Peyer's patch (tissue), 4 donors: ENCODE results near the gene NKX6-1. TPM values are rescaled to one million over a fixed set of nuclear protein-coding genes. Genes with fewer than 3 reads are reported as not detected.

Experiments used
- DNase-seq, 3 donors: peaks; one replicate each; pipeline ENCODE4 v3.0.0-alpha.2; 2017 to 2019
- H3K27ac ChIP-seq, 4 donors: fragments of 200-600 bp; sonication (generic); one replicate each; pipeline ENCODE4 v1.5.1; 2016 to 2019
- H3K27me3 ChIP-seq, 2 donors: fragments of 200-600 bp; sonication (generic); one replicate each; pipeline ENCODE4 v1.5.1; 2019
- H3K36me3 ChIP-seq, 3 donors: fragments of 200-600 bp; sonication (generic); one replicate each; pipeline ENCODE4 v1.5.1; 2016 to 2019
- H3K4me1 ChIP-seq, 4 donors: fragments of 200-600 bp; sonication (generic); one replicate each; pipeline ENCODE4 v1.5.1; 2016 to 2019
- H3K4me3 ChIP-seq, 4 donors: fragments of 200-600 bp; sonication (generic); 1 replicate in 3 of 4; 2 replicates in 1 of 4; pipeline ENCODE4 v1.5.1; 2016 to 2019; ENCODE audit warnings: mild to moderate bottlenecking in 1 of 4
- H3K9me3 ChIP-seq, 4 donors: fragments of 200-600 bp; sonication (generic); one replicate each; pipeline ENCODE4 v1.5.1; 2016 to 2019; ENCODE audit warnings: mild to moderate bottlenecking in 1 of 4
- POLR2A ChIP-seq, 2 donors: fragments of 450-650 bp; IDR thresholded peaks; one replicate each; pipeline ENCODE4 v1.5.1; 2017; ENCODE audit warnings: antibody characterized with exemption in 2 of 2, mild to moderate bottlenecking in 2 of 2, moderate library complexity in 2 of 2
- total RNA-seq, 4 donors: library from RNA; depleted of rRNA; stranded (reverse); fragments of >200 nt; gene quantifications; one replicate each; pipeline ENCODE4 v1.1.0, GENCODE V29; 2016
- TF ChIP-seq, protein P1 (sequence below), 6 experiments: fragments of 450-650 bp in 4 of 6; fragments of 200-600 bp in 2 of 6; sonication (generic) in 1 of 6; IDR thresholded peaks; one replicate each; pipeline ENCODE4 v1.5.1; 2017 to 2019; ENCODE audit warnings: antibody characterized with exemption in 6 of 6, mild to moderate bottlenecking in 3 of 6, moderate library complexity in 1 of 6

NKX6-1 gene
- total RNA-seq, 4 donors from 2014 or later = not detected

DNA sequence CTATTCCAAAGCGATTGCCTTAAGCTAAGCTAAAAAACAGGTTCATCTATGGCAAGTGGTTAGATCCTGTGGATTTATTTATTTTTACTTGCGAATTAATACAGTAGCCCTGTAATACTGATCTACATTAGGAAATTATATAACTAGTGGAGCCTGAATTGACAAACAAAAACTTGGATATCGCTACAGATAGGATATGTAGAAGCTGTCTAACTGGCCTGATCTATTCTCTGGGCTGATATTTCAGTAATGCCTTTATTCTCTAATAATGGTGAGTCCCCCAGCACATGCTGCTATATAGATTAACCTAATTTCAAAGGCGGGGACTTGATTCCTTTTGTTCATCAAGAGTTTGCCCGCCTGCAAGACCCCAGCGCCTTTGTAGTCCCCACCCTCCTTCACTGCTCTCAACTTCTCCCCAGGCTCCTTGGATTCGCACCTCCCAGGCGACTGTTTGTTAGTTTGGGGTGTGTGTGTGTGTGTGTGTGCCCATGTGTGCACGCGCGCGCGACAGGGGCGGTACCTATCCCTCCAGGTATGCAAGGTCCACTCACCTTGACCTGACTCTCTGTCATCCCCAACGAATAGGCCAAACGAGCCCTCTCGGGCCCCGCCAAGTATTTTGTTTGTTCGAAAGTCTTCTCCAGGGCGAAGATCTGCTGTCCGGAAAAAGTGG, 3.8 kb downstream of the NKX6-1 start:
- Histone ChIP-seq H3K36me3 (no peaks in the 10 kb centered on the region), H3K9me3 (peaks cover 0 to 5% (median 0%) of the 10 kb centered on the region in 4 donors), H3K27ac (no peak overlapping the region), H3K4me1 (peaks cover 0 to 43% (median 8%) of the 10 kb centered on the region in 4 donors), H3K27me3 (peaks cover 0 to 91% of the 10 kb centered on the region in 2 donors), H3K4me3 (no peak overlapping the region)
- TF ChIP-seq, protein P1, sequence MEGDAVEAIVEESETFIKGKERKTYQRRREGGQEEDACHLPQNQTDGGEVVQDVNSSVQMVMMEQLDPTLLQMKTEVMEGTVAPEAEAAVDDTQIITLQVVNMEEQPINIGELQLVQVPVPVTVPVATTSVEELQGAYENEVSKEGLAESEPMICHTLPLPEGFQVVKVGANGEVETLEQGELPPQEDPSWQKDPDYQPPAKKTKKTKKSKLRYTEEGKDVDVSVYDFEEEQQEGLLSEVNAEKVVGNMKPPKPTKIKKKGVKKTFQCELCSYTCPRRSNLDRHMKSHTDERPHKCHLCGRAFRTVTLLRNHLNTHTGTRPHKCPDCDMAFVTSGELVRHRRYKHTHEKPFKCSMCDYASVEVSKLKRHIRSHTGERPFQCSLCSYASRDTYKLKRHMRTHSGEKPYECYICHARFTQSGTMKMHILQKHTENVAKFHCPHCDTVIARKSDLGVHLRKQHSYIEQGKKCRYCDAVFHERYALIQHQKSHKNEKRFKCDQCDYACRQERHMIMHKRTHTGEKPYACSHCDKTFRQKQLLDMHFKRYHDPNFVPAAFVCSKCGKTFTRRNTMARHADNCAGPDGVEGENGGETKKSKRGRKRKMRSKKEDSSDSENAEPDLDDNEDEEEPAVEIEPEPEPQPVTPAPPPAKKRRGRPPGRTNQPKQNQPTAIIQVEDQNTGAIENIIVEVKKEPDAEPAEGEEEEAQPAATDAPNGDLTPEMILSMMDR (IDR thresholded peaks at IDR 0.05) = no peak
- no peak for TF ChIP-seq POLR2A (IDR thresholded peaks at IDR 0.05)
- DNase-seq = no peak

DNA sequence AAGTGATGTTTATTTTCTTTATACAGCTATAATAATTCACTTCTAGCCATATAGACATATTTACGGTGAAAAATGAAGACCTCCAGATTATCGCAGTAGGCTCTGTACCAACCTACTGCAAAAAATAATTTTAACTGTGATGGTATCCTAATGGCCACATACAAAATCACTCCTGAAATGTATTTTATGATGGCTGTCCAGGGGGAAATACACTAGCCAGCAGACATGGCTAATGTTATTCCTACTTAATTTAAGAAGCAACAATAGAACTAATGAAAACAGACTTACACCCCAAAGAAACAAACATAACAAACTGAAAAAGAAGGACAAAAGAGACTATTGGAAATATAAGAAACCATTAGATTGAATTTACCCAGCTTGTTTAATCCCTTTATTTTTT, 4.6 kb downstream of the NKX6-1 start:
- DNase-seq = no peak
- Histone ChIP-seq H3K9me3 (peaks cover 0 to 5% (median 0%) of the 10 kb centered on the region in 4 donors), H3K4me1 (peaks cover 0 to 41% (median 8%) of the 10 kb centered on the region in 4 donors), H3K27me3 (peaks cover 0 to 90% of the 10 kb centered on the region in 2 donors), H3K36me3 (no peaks in the 10 kb centered on the region), H3K4me3 (no peak overlapping the region), H3K27ac (no peak overlapping the region)
- TF ChIP-seq, protein P1 (IDR thresholded peaks at IDR 0.05) = no peak
- no peak for TF ChIP-seq POLR2A (IDR thresholded peaks at IDR 0.05)

DNA sequence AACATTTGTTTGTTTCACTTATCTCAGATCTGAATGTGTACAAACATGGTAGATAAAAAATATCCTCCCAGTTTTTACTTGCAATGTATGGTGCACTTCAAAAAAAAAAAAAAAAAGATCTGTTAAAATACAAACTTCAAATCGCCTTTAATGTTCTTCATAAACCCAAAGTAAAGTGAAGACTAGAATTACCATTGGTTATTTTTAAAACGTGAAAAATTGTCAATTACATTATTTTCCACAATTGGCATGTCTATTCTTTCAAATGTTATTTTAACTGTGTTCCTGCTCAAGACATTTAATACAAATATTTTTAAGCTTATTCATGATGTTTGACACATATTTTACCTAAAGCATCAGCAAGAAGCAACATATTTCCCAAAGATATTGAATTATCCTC, 5.0 kb downstream of the NKX6-1 start:
- H3K36me3 ChIP-seq = no peaks in the 10 kb centered on the region
- no peak overlapping the region for H3K4me3 ChIP-seq
- H3K27ac ChIP-seq = no peak overlapping the region
- DNase-seq = no peak
- peaks cover 0 to 37% (median 8%) of the 10 kb centered on the region in 4 donors for H3K4me1 ChIP-seq
- H3K9me3 ChIP-seq = peaks cover 0 to 5% (median 0%) of the 10 kb centered on the region in 4 donors
- peaks cover 0 to 90% of the 10 kb centered on the region in 2 donors for H3K27me3 ChIP-seq
- TF ChIP-seq, protein P1 (IDR thresholded peaks at IDR 0.05) = no peak
- TF ChIP-seq POLR2A (IDR thresholded peaks at IDR 0.05) = no peak

DNA sequence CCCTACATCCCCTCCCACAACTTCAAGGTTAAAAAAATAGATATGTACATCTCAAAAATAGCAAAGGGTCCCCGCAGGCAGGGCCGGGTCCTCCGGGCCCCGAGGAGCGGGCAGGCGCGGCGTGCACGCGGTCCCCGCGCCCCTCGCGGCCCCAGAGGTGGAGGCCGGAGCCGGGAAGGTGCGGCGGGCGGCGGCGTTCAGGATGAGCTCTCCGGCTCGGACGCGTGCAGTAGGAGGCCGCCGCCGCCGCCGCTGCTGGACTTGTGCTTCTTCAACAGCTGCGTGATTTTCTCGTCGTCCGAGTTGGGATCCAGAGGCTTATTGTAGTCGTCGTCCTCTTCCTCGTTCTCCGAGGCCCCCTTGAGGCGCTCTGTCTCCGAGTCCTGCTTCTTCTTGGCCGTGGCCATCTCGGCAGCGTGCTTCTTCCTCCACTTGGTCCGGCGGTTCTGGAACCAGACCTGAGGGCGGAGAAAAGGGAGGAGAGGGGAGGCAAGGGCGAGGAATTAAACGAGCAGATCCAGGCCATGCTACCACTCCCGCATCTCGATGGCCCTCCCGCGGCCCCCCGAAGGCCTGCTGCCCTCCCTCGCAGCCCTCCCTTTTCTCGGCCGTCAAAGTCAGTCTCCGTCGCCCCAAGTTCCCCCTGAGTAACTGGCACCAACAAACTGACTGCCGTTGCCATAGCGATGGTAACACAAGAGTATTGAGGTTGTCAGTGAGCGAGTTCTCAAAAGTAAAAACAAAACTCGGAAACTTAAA, 5.8 kb downstream of the NKX6-1 start:
- Histone ChIP-seq H3K4me3 (peak overlapping the region in 1 of 4 donors; percentile 10), H3K36me3 (no peaks in the 10 kb centered on the region), H3K4me1 (peaks cover 0 to 29% (median 8%) of the 10 kb centered on the region in 4 donors), H3K9me3 (peaks cover 0 to 5% (median 0%) of the 10 kb centered on the region in 4 donors), H3K27ac (no peak overlapping the region), H3K27me3 (peaks cover 0 to 83% of the 10 kb centered on the region in 2 donors)
- TF ChIP-seq, protein P1 (IDR thresholded peaks at IDR 0.05) = no peak
- TF ChIP-seq POLR2A (IDR thresholded peaks at IDR 0.05) = no peak
- no peak for DNase-seq

DNA sequence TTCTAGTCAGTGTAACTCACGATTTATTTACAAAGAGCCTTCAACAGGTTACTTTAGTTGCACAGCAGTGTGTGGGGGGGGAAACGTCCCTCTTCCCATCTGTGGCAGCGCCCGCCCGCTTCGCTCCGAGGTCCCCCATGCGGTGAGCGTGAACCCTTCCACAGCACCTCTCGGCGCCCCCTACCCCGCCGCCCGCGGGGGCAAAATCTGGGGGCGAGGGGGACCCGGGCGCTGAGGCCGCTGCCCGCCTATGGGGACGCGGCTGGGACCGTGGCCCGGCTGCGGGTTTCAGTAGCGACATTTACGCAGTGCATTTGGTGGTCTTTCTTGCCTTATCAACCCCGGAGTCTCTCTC, 6.4 kb downstream of the NKX6-1 start:
- H3K27ac ChIP-seq = no peak overlapping the region
- H3K4me3 ChIP-seq = peak overlapping the region in 1 of 4 donors; percentile 10
- H3K27me3 ChIP-seq = peaks cover 0 to 77% of the 10 kb centered on the region in 2 donors
- no peaks in the 10 kb centered on the region for H3K36me3 ChIP-seq
- peaks cover 0 to 5% (median 0%) of the 10 kb centered on the region in 4 donors for H3K9me3 ChIP-seq
- TF ChIP-seq, protein P1 (IDR thresholded peaks at IDR 0.05) = no peak
- TF ChIP-seq POLR2A (IDR thresholded peaks at IDR 0.05) = no peak
- no peak for DNase-seq
- peaks cover 0 to 23% (median 6%) of the 10 kb centered on the region in 4 donors for H3K4me1 ChIP-seq
